Measurements from ENCODE around the gene SPRN. TPM values are rescaled to one million over a fixed set of nuclear protein-coding genes. Genes with fewer than 3 reads are reported as not detected.
A peak's percentile ranks its signal among the peaks of the same experiment; 100 is the strongest.

The SPRN gene
- total RNA-seq, 1 donor from 2014 or later = 0.06 TPM

- Histone ChIP-seq H3K4me2 (no peak overlapping the region), H3F3A (ENCODE audit: low read depth) (no peaks in the 10 kb centered on the region)
Measured at GRCh38 chr10:133401981-133402725, 22.3 kb downstream of the SPRN start.

GRCh38 chr10:133401500-133401899 lies 22.9 kb downstream of the SPRN start:
- H3K4me3 Mint-ChIP-seq = no peak overlapping the region
- no peak overlapping the region for H3K27ac Mint-ChIP-seq
- no peak for TF ChIP-seq EZH2 (IDR thresholded peaks at IDR 0.05)
- TF ChIP-seq CTCF (IDR thresholded peaks at IDR 0.05) = no peak
- no peak for TF ChIP-seq EZH2phosphoT487 (IDR thresholded peaks at IDR 0.05)
- H3K9me3 Mint-ChIP-seq = peaks cover 2% of the 10 kb centered on the region
- no peak for DNase-seq (ENCODE audit: low spot score)
- H3K27me3 Mint-ChIP-seq (ENCODE audit: insufficient read depth, low read depth) = no peaks in the 10 kb centered on the region
- Histone ChIP-seq H3K4me3 (no peak overlapping the region), H3K9me3 (ENCODE audit: low read depth) (no peaks in the 10 kb centered on the region), H3K79me2 (ENCODE audit: low read depth) (peaks cover 51% of the 10 kb centered on the region), H3K27ac (no peak overlapping the region), H2AFZ (replicated peaks) (no peak overlapping the region), H4K20me1 (ENCODE audit: low read depth) (no peaks in the 10 kb centered on the region), H3F3A (ENCODE audit: low read depth) (no peaks in the 10 kb centered on the region), H3K36me3 (peaks cover 3% of the 10 kb centered on the region), H3K4me1 (no peaks in the 10 kb centered on the region), H3K9ac (no peak overlapping the region), H3K4me2 (no peak overlapping the region), H3K27me3 (no peaks in the 10 kb centered on the region)
- H3K4me1 Mint-ChIP-seq = no peaks in the 10 kb centered on the region
- H3K36me3 Mint-ChIP-seq = peaks cover 51% of the 10 kb centered on the region

More at GRCh38 chr10:133401981-133402725, 22.3 kb downstream of the SPRN start:
- Histone ChIP-seq H3K4me1 (no peaks in the 10 kb centered on the region), H3K4me3 (no peak overlapping the region), H4K20me1 (ENCODE audit: low read depth) (no peaks in the 10 kb centered on the region), H3K79me2 (ENCODE audit: low read depth) (peaks cover 51% of the 10 kb centered on the region), H2AFZ (replicated peaks) (no peak overlapping the region), H3K27ac (no peak overlapping the region), H3K9me3 (ENCODE audit: low read depth) (no peaks in the 10 kb centered on the region), H3K9ac (no peak overlapping the region), H3K27me3 (no peaks in the 10 kb centered on the region), H3K36me3 (peaks cover 3% of the 10 kb centered on the region)
- H3K9me3 Mint-ChIP-seq = peaks cover 6% of the 10 kb centered on the region
- peaks cover 57% of the 10 kb centered on the region for H3K36me3 Mint-ChIP-seq
- H3K27me3 Mint-ChIP-seq (ENCODE audit: insufficient read depth, low read depth) = no peaks in the 10 kb centered on the region
- no peak overlapping the region for H3K27ac Mint-ChIP-seq
- no peaks in the 10 kb centered on the region for H3K4me1 Mint-ChIP-seq
- peak overlapping the region; percentile 67 for H3K4me3 Mint-ChIP-seq
- DNase-seq (ENCODE audit: low spot score) = no peak
- TF ChIP-seq EZH2phosphoT487 (IDR thresholded peaks at IDR 0.05) (no peak), EZH2 (IDR thresholded peaks at IDR 0.05) (no peak), CTCF (IDR thresholded peaks at IDR 0.05) (no peak)

- TF ChIP-seq CTCF (IDR thresholded peaks at IDR 0.05) (no peak), EZH2 (IDR thresholded peaks at IDR 0.05) (no peak), EZH2phosphoT487 (IDR thresholded peaks at IDR 0.05) (no peak)
Measured at GRCh38 chr10:133400624-133401424, 23.6 kb downstream of the SPRN start.

More at GRCh38 chr10:133400624-133401424, 23.6 kb downstream of the SPRN start:
- Histone ChIP-seq H3K79me2 (ENCODE audit: low read depth) (peaks cover 51% of the 10 kb centered on the region), H2AFZ (replicated peaks) (no peak overlapping the region), H3K36me3 (peaks cover under 1% of the 10 kb centered on the region), H3F3A (ENCODE audit: low read depth) (no peaks in the 10 kb centered on the region), H3K27me3 (no peaks in the 10 kb centered on the region), H3K9me3 (ENCODE audit: low read depth) (no peaks in the 10 kb centered on the region), H3K4me3 (no peak overlapping the region), H3K4me1 (no peaks in the 10 kb centered on the region), H3K9ac (no peak overlapping the region), H3K4me2 (no peak overlapping the region), H4K20me1 (ENCODE audit: low read depth) (no peaks in the 10 kb centered on the region), H3K27ac (no peak overlapping the region)
- Mint-ChIP-seq H3K9me3 (no peaks in the 10 kb centered on the region), H3K4me3 (peak overlapping the region; percentile 33), H3K36me3 (peaks cover 47% of the 10 kb centered on the region), H3K27ac (no peak overlapping the region), H3K27me3 (ENCODE audit: insufficient read depth, low read depth) (no peaks in the 10 kb centered on the region), H3K4me1 (no peaks in the 10 kb centered on the region)
- no peak for DNase-seq (ENCODE audit: low spot score)

Measured in neural progenitor cell (in vitro differentiated cells).